ENCODE data around the gene STRN4. TPM values are rescaled to one million over a fixed set of nuclear protein-coding genes. Genes with fewer than 3 reads are reported as not detected.

STRN4 gene
- total RNA-seq, 1 experiment from 2014 or later = 107 TPM

GRCh38 chr19:46693760-46694159 lies 52.5 kb downstream of the STRN4 start:
- TF ChIP-seq RAD21 (IDR thresholded peaks at IDR 0.05; ENCODE audit: low read depth) (no peak), ZFX (IDR thresholded peaks at IDR 0.05) (no peak), ZNF274 (IDR thresholded peaks at IDR 0.05; ENCODE audit: low read depth, low read length) (no peak), SP1 (IDR thresholded peaks at IDR 0.05; ENCODE audit: low read depth) (no peak), ELF1 (IDR thresholded peaks at IDR 0.05; ENCODE audit: borderline replicate concordance, low read depth) (no peak), REST (IDR thresholded peaks at IDR 0.05; ENCODE audit: low read depth) (no peak), SIN3A (IDR thresholded peaks at IDR 0.05; ENCODE audit: low read depth) (no peak), POLR2AphosphoS5 (IDR thresholded peaks at IDR 0.05; ENCODE audit: low read depth, low read length) (no peak), CEBPB (IDR thresholded peaks at IDR 0.05; ENCODE audit: low read depth) (no peak), JUND (IDR thresholded peaks at IDR 0.05) (no peak)
- Histone ChIP-seq H2AFZ (ENCODE audit: low read depth, low read length, poor library complexity, severe bottlenecking) (no peak overlapping the region), H3K27ac (ENCODE audit: low read depth, low read length) (no peak overlapping the region), H3K79me2 (ENCODE audit: insufficient read depth, low read length) (peaks cover 8% of the 10 kb centered on the region; the same call in 1 of the 2 replicates), H3K27me3 (ENCODE audit: insufficient read depth, low read length) (no peaks in the 10 kb centered on the region), H3K4me2 (ENCODE audit: low read length) (0 out of 2 replicates have a peak overlapping the region, but pooled peaks have one; percentile 14), H3K36me3 (ENCODE audit: control insufficient read depth in 1 of 2, insufficient read depth in 2 of 2, low read length in 2 of 2) (peaks cover 47 to 58% of the 10 kb centered on the region in 2 experiments), H3K4me3 (replicated peaks in 1 of 2; ENCODE audit: low read depth in 1 of 2, low read length in 2 of 2) (no peak overlapping the region), H3K9ac (ENCODE audit: low read length) (no peak overlapping the region), H4K20me1 (ENCODE audit: insufficient read depth) (peaks cover 3% of the 10 kb centered on the region; the same call in 1 of the 2 replicates), H3K9me2 (ENCODE audit: insufficient read depth) (no peaks in the 10 kb centered on the region), H3K9me3 (ENCODE audit: control insufficient read depth in 1 of 2, insufficient read depth in 1 of 2, low read depth in 1 of 2, low read length in 2 of 2) (no peaks in the 10 kb centered on the region), H3K4me1 (ENCODE audit: control insufficient read depth in 1 of 2, insufficient read depth in 2 of 2, low read length in 2 of 2) (peaks cover 10 to 28% of the 10 kb centered on the region in 2 experiments)
- DNase-seq (ENCODE audit: low read depth, low spot score) (no peak), ATAC-seq (no peak)
- intact Hi-C loops (cut with micrococcal nuclease) = no loop called here
- ChIA-PET POLR2A (no interaction called here), CTCF (no interaction called here), RAD21 (ENCODE audit: low non-redundant PET in 1 of 2, low total read pairs in 2 of 2, uncharacterized antibody in 2 of 2, unreplicated experiment in 2 of 2) (interaction anchor here in 1 of 2 experiments (0.7 kb wide), 1 partner anchor 79 kb away, joined by 4 read pairs; no protein-coding TSS in a partner anchor)
- BruUV-seq (replicated peaks) = no TSS peak
